Measurements from ENCODE around the gene ACER3.

ACER3 gene

GRCh38 chr11:77030834-77031414 is 170.2 kb downstream of the ACER3 start:
- DNase-seq (ENCODE audit: low read depth) = no peak
- H3K4me3 ChIP-seq (ENCODE audit: low read depth, low read length) = no peak overlapping the region
- TF ChIP-seq CTCF (conservative IDR thresholded peaks at IDR 0.05; ENCODE audit: low read depth, low read length) = no peak

- no peak for DNase-seq (ENCODE audit: low read depth)
- H3K4me3 ChIP-seq (ENCODE audit: low read depth, low read length) = no peak overlapping the region
- no peak for TF ChIP-seq CTCF (conservative IDR thresholded peaks at IDR 0.05; ENCODE audit: low read depth, low read length)
Measured at GRCh38 chr11:77031599-77031998, 170.9 kb downstream of the ACER3 start.

GRCh38 chr11:77035039-77035438 is 174.3 kb downstream of the ACER3 start:
- no peak for TF ChIP-seq CTCF (conservative IDR thresholded peaks at IDR 0.05; ENCODE audit: low read depth, low read length)
- no peak overlapping the region for H3K4me3 ChIP-seq (ENCODE audit: low read depth, low read length)
- no peak for DNase-seq (ENCODE audit: low read depth)

GRCh38 chr11:77035580-77035979 is 174.9 kb downstream of the ACER3 start:
- no peak overlapping the region for H3K4me3 ChIP-seq (ENCODE audit: low read depth, low read length)
- no peak for TF ChIP-seq CTCF (conservative IDR thresholded peaks at IDR 0.05; ENCODE audit: low read depth, low read length)
- DNase-seq (ENCODE audit: low read depth) = no peak

- DNase-seq (ENCODE audit: low read depth) = no peak
- no peak overlapping the region for H3K4me3 ChIP-seq (ENCODE audit: low read depth, low read length)
- no peak for TF ChIP-seq CTCF (conservative IDR thresholded peaks at IDR 0.05; ENCODE audit: low read depth, low read length)
Measured at GRCh38 chr11:77036398-77036797, 175.7 kb downstream of the ACER3 start.

- DNase-seq (ENCODE audit: low read depth) = no peak
- TF ChIP-seq CTCF (conservative IDR thresholded peaks at IDR 0.05; ENCODE audit: low read depth, low read length) = no peak
- no peak overlapping the region for H3K4me3 ChIP-seq (ENCODE audit: low read depth, low read length)
Measured at GRCh38 chr11:77037057-77037456, 176.3 kb downstream of the ACER3 start.

GRCh38 chr11:77038029-77038824 is 177.5 kb downstream of the ACER3 start:
- no peak for DNase-seq (ENCODE audit: low read depth)
- H3K4me3 ChIP-seq (ENCODE audit: low read depth, low read length) = no peak overlapping the region
- no peak for TF ChIP-seq CTCF (conservative IDR thresholded peaks at IDR 0.05; ENCODE audit: low read depth, low read length)
